Panc1 (cell line): ENCODE data around the gene TRIM15. TPM values are rescaled to one million over a fixed set of nuclear protein-coding genes. Genes with fewer than 3 reads are reported as not detected.

Source experiments
- ATAC-seq: fragments of 200-7000 bp; cut with Tn5 transposase; 2 replicates; pipeline ENCODE4 v1.9.1; 2020; ENCODE audit warnings: mild to moderate bottlenecking, moderate library complexity
- BruUV-seq: library from RNA; stranded (reverse); fragments of 400-500 nt; replicated peaks from 2 replicates; lab custom pipeline; 2021; lab: Mats Ljungman, UMichigan
- CTCF ChIA-PET: fragments of 300-600 bp; sonication (Branson Sonifier 250); formaldehyde crosslinking; loops from one replicate; lab custom pipeline; 2022; ENCODE audit warnings: antibody characterized with exemption; lab: Charles Lee
- POLR2A ChIA-PET: fragments of 300-600 bp; sonication (Branson Sonifier 250); formaldehyde crosslinking; loops from one replicate; lab custom pipeline; 2022; ENCODE audit warnings: antibody characterized with exemption; lab: Charles Lee
- DNase-seq: peaks from one replicate; pipeline ENCODE4 v3.0.0-alpha.2; 2010; ENCODE audit warnings: low read depth, low spot score
- H3K27ac ChIP-seq: 2 replicates; pipeline ENCODE4 v1.5.1; 2011; ENCODE audit warnings: mild to moderate bottlenecking, low read length, inconsistent platforms
- H3K27me3 ChIP-seq: fragments of 200-500 bp; sonication (Bioruptor generic); 2 replicates; pipeline ENCODE4 v1.6.0; 2014; ENCODE audit warnings: low read length, inconsistent platforms; ENCODE audit not compliant: control insufficient read depth, insufficient read depth
- H3K36me3 ChIP-seq: fragments of 200-500 bp; sonication (Bioruptor generic); 2 replicates; pipeline ENCODE4 v1.5.1; 2014; ENCODE audit warnings: inconsistent platforms, mild to moderate bottlenecking, low read length, moderate library complexity; ENCODE audit not compliant: control insufficient read depth, insufficient read depth
- H3K4me1 ChIP-seq: 2 replicates; pipeline ENCODE4 v1.5.1; 2011; ENCODE audit warnings: inconsistent platforms, mild to moderate bottlenecking, low read length, moderate library complexity; ENCODE audit not compliant: control insufficient read depth, insufficient read depth
- H3K4me3 ChIP-seq, 2 experiments: 2 replicates each; pipeline ENCODE4 v1.5.1; 2011 to 2012; ENCODE audit warnings: low read depth in 2 of 2, low read length in 2 of 2, mild to moderate bottlenecking in 2 of 2, inconsistent platforms in 1 of 2, moderate library complexity in 1 of 2
- H3K9me3 ChIP-seq: fragments of 200-500 bp; sonication (Bioruptor generic); 2 replicates; pipeline ENCODE4 v1.5.1; 2014; ENCODE audit warnings: low read depth, mild to moderate bottlenecking, inconsistent platforms, low read length, moderate library complexity; ENCODE audit not compliant: control insufficient read depth, insufficient read depth
- CTCF ChIP-seq: fragments of 450-650 bp; IDR thresholded peaks from 2 replicates; pipeline ENCODE4 v1.5.1; 2017; ENCODE audit warnings: mild to moderate bottlenecking
- POLR2AphosphoS5 ChIP-seq: IDR thresholded peaks from 2 replicates; pipeline ENCODE4 v1.6.1; 2012; ENCODE audit warnings: mild to moderate bottlenecking, low read depth, low read length, moderate library complexity
- REST ChIP-seq, 2 experiments: IDR thresholded peaks; 2 replicates each; pipeline ENCODE4 v1.6.1; 2011 to 2012; ENCODE audit warnings: low read depth in 2 of 2, control low read depth in 1 of 2, low read length in 1 of 2, mild to moderate bottlenecking in 1 of 2, moderate library complexity in 1 of 2; ENCODE audit not compliant: insufficient read depth in 1 of 2
- SIN3A ChIP-seq: IDR thresholded peaks from 2 replicates; pipeline ENCODE4 v1.6.1; 2012; ENCODE audit warnings: low read depth, mild to moderate bottlenecking, low read length, moderate library complexity, borderline replicate concordance; ENCODE audit not compliant: insufficient read depth
- TCF7L2 ChIP-seq: IDR thresholded peaks from 2 replicates; pipeline ENCODE4 v1.6.1; 2011; ENCODE audit warnings: mild to moderate bottlenecking, low read depth, low read length, inconsistent platforms
- in situ Hi-C: cut with HindIII; loops from 2 replicates; pipeline ENCODE4 v1.10.0; 2016; ENCODE audit warnings: low sequenced_read_pairs, low pct_unique_long_range_greater_than_20kb
- intact Hi-C: fragments of 100-400 bp; cut with micrococcal nuclease; formaldehyde crosslinking; loops from one replicate; pipeline ENCODE4 v1.10.0; 2022; ENCODE audit not compliant: unreplicated experiment
- total RNA-seq: library from RNA; stranded (reverse); gene quantifications from one replicate; pipeline ENCODE4 v1.2.1, GENCODE V29; 2021; ENCODE audit not compliant: unreplicated experiment

TRIM15 gene
- total RNA-seq, 1 experiment from 2014 or later, result 0.13 TPM

DNA sequence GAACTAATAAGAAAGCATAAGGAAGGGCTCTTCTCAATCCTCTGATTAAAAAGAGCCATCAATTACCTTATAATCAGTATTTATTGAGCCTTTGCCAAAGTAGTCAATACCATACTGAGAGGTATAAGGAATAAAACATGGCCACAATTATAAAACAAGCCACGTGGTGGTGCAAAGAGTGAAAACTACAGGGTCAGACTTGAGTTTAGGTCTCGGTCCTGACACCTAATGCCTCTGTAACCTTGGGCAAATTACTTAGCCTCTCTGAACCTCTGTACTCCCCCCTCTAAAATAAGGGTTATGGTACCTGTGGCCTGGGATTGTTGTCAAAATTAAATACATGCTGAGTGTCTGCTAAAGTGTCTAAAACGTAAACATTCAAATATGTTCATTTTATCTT, 14.1 kb upstream of the TRIM15 start:
- Histone ChIP-seq H3K27me3 (peaks cover 2% of the 10 kb centered on the region), H3K4me1 (no peaks in the 10 kb centered on the region), H3K36me3 (no peaks in the 10 kb centered on the region), H3K4me3 (no peak overlapping the region), H3K27ac (no peak overlapping the region), H3K9me3 (no peaks in the 10 kb centered on the region)
- ATAC-seq, result no peak
- no peak for DNase-seq
- BruUV-seq, result no TSS peak
- intact Hi-C loops (no loop called here), in situ Hi-C loops (no loop called here)
- POLR2A ChIA-PET, result no interaction called here
- CTCF ChIA-PET, result no interaction called here
- TF ChIP-seq REST (IDR thresholded peaks at IDR 0.05; ENCODE audit: insufficient read depth in 1 of 2, low read depth in 2 of 2, low read length in 1 of 2), result no peak
- no peak for TF ChIP-seq SIN3A
- no peak for TF ChIP-seq POLR2AphosphoS5
- TF ChIP-seq TCF7L2, result no peak
- no peak; the same call in 1 of the 2 replicates for TF ChIP-seq CTCF

DNA sequence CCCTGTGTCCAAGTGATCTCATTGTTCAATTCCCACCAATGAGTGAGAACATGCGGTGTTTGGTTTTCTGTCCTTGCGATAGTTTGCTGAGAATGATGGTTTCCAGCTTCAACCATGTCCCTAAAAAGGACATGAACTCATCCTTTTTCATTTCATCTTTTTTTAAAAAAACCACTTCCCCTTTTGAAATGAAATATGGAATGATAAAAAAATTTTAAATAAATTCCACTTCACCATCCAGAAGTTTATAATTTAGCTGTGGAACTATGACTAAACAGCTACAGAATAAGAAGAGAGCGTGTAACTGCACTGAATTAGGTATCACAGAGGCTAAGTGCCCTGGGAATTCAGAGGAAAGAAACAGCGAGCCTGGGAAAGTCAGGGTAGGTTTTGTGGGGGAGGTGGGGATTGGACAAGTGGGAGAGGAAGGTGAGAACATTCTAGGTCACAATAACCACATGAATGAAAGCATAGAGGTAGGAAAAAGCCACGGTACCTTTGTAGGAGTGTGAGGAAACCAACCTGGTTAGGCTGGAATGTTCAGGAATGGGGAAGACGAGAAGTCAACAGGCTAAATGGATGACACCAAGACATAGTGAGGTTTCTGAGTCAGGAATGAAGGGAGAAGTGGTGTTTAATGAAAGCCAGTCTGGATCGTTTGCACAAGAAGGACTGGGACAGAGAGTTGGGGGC, 13.3 kb upstream of the TRIM15 start:
- CTCF ChIA-PET, result no interaction called here
- POLR2A ChIA-PET, result no interaction called here

More for the DNA sequence above, 13.3 kb upstream of the TRIM15 start:
- TF ChIP-seq CTCF (no peak), REST (IDR thresholded peaks at IDR 0.05; ENCODE audit: insufficient read depth in 1 of 2, low read depth in 2 of 2, low read length in 1 of 2) (no peak), TCF7L2 (no peak), SIN3A (no peak), POLR2AphosphoS5 (no peak)
- intact Hi-C loops (no loop called here), in situ Hi-C loops (no loop called here)
- Histone ChIP-seq H3K4me1 (no peaks in the 10 kb centered on the region), H3K27ac (no peak overlapping the region), H3K9me3 (no peaks in the 10 kb centered on the region), H3K36me3 (no peaks in the 10 kb centered on the region), H3K4me3 (no peak overlapping the region), H3K27me3 (peaks cover 8% of the 10 kb centered on the region)
- DNase-seq, result no peak
- no TSS peak for BruUV-seq
- ATAC-seq, result no peak
